IMR-90 (cell line): ENCODE results near the gene CDC42SE1. TPM values are rescaled to one million over a fixed set of nuclear protein-coding genes. Genes with fewer than 3 reads are reported as not detected.

ENCODE experiments used
- ATAC-seq: fragments of 200-7000 bp; cut with Tn5 transposase; 2 replicates; pipeline ENCODE4 v1.9.1; 2020; ENCODE audit warnings: low read depth, mild to moderate bottlenecking, moderate library complexity
- BruUV-seq: library from RNA; stranded (reverse); fragments of 400-500 nt; replicated peaks from 2 replicates; lab custom pipeline; 2021; lab: Mats Ljungman, UMichigan
- CTCF ChIA-PET: fragments of 300-600 bp; formaldehyde crosslinking; extraction: SDS; loops from one replicate; lab custom pipeline; 2021; ENCODE audit warnings: antibody characterized with exemption; lab: Yijun Ruan, JAX
- POLR2A ChIA-PET: fragments of 300-600 bp; sonication (Branson Sonifier 250); formaldehyde crosslinking; loops from one replicate; lab custom pipeline; 2022; ENCODE audit warnings: antibody characterized with exemption; ENCODE audit not compliant: unreplicated experiment; lab: Charles Lee
- DNase-seq: peaks from one replicate; pipeline ENCODE4 v3.0.0; 2013
- H2AFZ ChIP-seq: replicated peaks from 2 replicates; pipeline ENCODE3; 2013; ENCODE audit warnings: low read length, mild to moderate bottlenecking; ENCODE audit not compliant: poor library complexity
- H2AK5ac ChIP-seq: 2 replicates; pipeline ENCODE4 v1.6.1; 2013; ENCODE audit warnings: low read depth, low read length, inconsistent platforms
- H2AK9ac ChIP-seq: replicated peaks from 2 replicates; pipeline ENCODE3; 2013; ENCODE audit warnings: mild to moderate bottlenecking, low read depth, low read length, moderate library complexity; ENCODE audit not compliant: poor library complexity
- H2BK120ac ChIP-seq: 2 replicates; pipeline ENCODE4 v1.6.1; 2013; ENCODE audit warnings: low read depth, low read length, inconsistent platforms
- H2BK15ac ChIP-seq: 3 replicates; pipeline ENCODE4 v1.6.1; 2013; ENCODE audit warnings: low read depth, low read length, inconsistent platforms
- H2BK20ac ChIP-seq: 2 replicates; pipeline ENCODE4 v1.6.1; 2013; ENCODE audit warnings: low read depth, mild to moderate bottlenecking, inconsistent platforms, low read length, moderate library complexity
- H2BK5ac ChIP-seq: 2 replicates; pipeline ENCODE4 v1.6.1; 2013; ENCODE audit warnings: mild to moderate bottlenecking, low read depth, low read length, inconsistent platforms; ENCODE audit not compliant: poor library complexity, severe bottlenecking
- H3K14ac ChIP-seq: replicated peaks from 2 replicates; pipeline ENCODE4 v1.6.1; 2013; ENCODE audit warnings: low read depth, low read length, inconsistent platforms
- H3K18ac ChIP-seq: 2 replicates; pipeline ENCODE4 v1.6.1; 2013; ENCODE audit warnings: low read depth, low read length, control low read depth
- H3K23ac ChIP-seq: 2 replicates; pipeline ENCODE4 v1.6.1; 2013; ENCODE audit warnings: low read depth, low read length, inconsistent platforms
- H3K27ac ChIP-seq: 2 replicates; pipeline ENCODE4 v1.5.1; 2013; ENCODE audit warnings: mild to moderate bottlenecking, control low read depth, low read length; ENCODE audit not compliant: insufficient read depth
- H3K27me3 ChIP-seq: 2 replicates; pipeline ENCODE4 v1.6.1; 2013; ENCODE audit warnings: low read length; ENCODE audit not compliant: control insufficient read depth, insufficient read depth
- H3K36me3 ChIP-seq: 2 replicates; pipeline ENCODE4 v1.6.1; 2013; ENCODE audit warnings: low read length, mixed read lengths; ENCODE audit not compliant: control insufficient read depth, insufficient read depth
- H3K4ac ChIP-seq: 2 replicates; pipeline ENCODE4 v1.6.1; 2013; ENCODE audit warnings: low read depth, low read length, inconsistent platforms
- H3K4me1 ChIP-seq: 2 replicates; pipeline ENCODE4 v1.6.1; 2013; ENCODE audit warnings: low read length, mixed read lengths; ENCODE audit not compliant: control insufficient read depth, insufficient read depth
- H3K4me2 ChIP-seq: 2 replicates; pipeline ENCODE4 v1.6.1; 2013; ENCODE audit warnings: low read depth, mild to moderate bottlenecking, control low read depth, low read length, moderate library complexity
- H3K4me3 ChIP-seq: 2 replicates; pipeline ENCODE4 v1.5.1; 2013; ENCODE audit warnings: low read depth, mild to moderate bottlenecking, control low read depth, low read length, moderate library complexity; ENCODE audit not compliant: insufficient read depth
- H3K56ac ChIP-seq: 2 replicates; pipeline ENCODE4 v1.6.1; 2013; ENCODE audit warnings: low read length, inconsistent platforms; ENCODE audit not compliant: insufficient read depth; ENCODE audit errors: extremely low read depth
- H3K79me1 ChIP-seq, 2 experiments: 2 replicates each; pipeline ENCODE4 v1.6.1; 2013; ENCODE audit warnings: low read length in 2 of 2, inconsistent platforms in 1 of 2, low read depth in 1 of 2
- H3K9ac ChIP-seq: 2 replicates; pipeline ENCODE4 v1.6.1; 2013; ENCODE audit warnings: low read depth, low read length, control low read depth
- H3K9me1 ChIP-seq: 2 replicates; pipeline ENCODE4 v1.6.1; 2013; ENCODE audit warnings: low read length, inconsistent platforms; ENCODE audit not compliant: insufficient read depth
- H3K9me3 ChIP-seq: 2 replicates; pipeline ENCODE4 v1.6.1; 2013; ENCODE audit warnings: low read length; ENCODE audit not compliant: control insufficient read depth, insufficient read depth
- H4K20me1 ChIP-seq: 2 replicates; pipeline ENCODE4 v1.6.1; 2013; ENCODE audit warnings: low read length, inconsistent platforms; ENCODE audit not compliant: insufficient read depth
- H4K5ac ChIP-seq: 2 replicates; pipeline ENCODE4 v1.6.1; 2013; ENCODE audit warnings: mild to moderate bottlenecking, low read depth, low read length, control low read depth
- H4K8ac ChIP-seq, 2 experiments: 2 replicates each; pipeline ENCODE4 v1.6.1; 2013; ENCODE audit warnings: low read depth in 2 of 2, low read length in 2 of 2, control low read depth in 1 of 2, inconsistent platforms in 1 of 2
- H4K91ac ChIP-seq: 2 replicates; pipeline ENCODE4 v1.6.1; 2013; ENCODE audit warnings: low read depth, low read length, inconsistent platforms; ENCODE audit not compliant: insufficient read depth
- BHLHE40 ChIP-seq: fragments of 150-350 bp; IDR thresholded peaks from 2 replicates; pipeline ENCODE4 v1.6.1; 2016; ENCODE audit warnings: mild to moderate bottlenecking, low read depth, low read length
- CEBPB ChIP-seq: IDR thresholded peaks from 2 replicates; pipeline ENCODE4 v1.6.1; 2012; ENCODE audit warnings: low read depth, low read length, improper control_type of control experiment
- CHD1 ChIP-seq: IDR thresholded peaks from 2 replicates; pipeline ENCODE4 v1.6.1; 2012; ENCODE audit warnings: low read depth, low read length, improper control_type of control experiment
- FOS ChIP-seq: fragments of 150-350 bp; IDR thresholded peaks from 2 replicates; pipeline ENCODE4 v1.6.1; 2016; ENCODE audit warnings: low read depth, low read length
- MAFK ChIP-seq: IDR thresholded peaks from 2 replicates; pipeline ENCODE4 v1.6.1; 2012; ENCODE audit warnings: low read depth, low read length, improper control_type of control experiment
- MXI1 ChIP-seq: IDR thresholded peaks from 2 replicates; pipeline ENCODE4 v1.6.1; 2012; ENCODE audit warnings: low read depth, mild to moderate bottlenecking, low read length, moderate library complexity, borderline replicate concordance
- NFE2L2 ChIP-seq: fragments of 150-350 bp; IDR thresholded peaks from 2 replicates; pipeline ENCODE4 v1.6.1; 2016; ENCODE audit warnings: low read depth, mild to moderate bottlenecking, low read length
- POLR2A ChIP-seq: IDR thresholded peaks from 2 replicates; pipeline ENCODE4 v1.6.1; 2012; ENCODE audit warnings: mild to moderate bottlenecking, low read depth, low read length
- RAD21 ChIP-seq: IDR thresholded peaks from 2 replicates; pipeline ENCODE4 v1.6.1; 2012; ENCODE audit warnings: low read length, improper control_type of control experiment
- RFX5 ChIP-seq: IDR thresholded peaks from 2 replicates; pipeline ENCODE4 v1.8.0; 2012; ENCODE audit warnings: low read depth, mild to moderate bottlenecking, low read length, moderate library complexity
- SMC3 ChIP-seq: fragments of 150-350 bp; IDR thresholded peaks from 2 replicates; pipeline ENCODE4 v1.6.1; 2016; ENCODE audit warnings: low read depth, mild to moderate bottlenecking, antibody characterized with exemption, low read length, moderate library complexity
- dilution Hi-C: fragments of 300-500 bp; cut with HindIII; formaldehyde crosslinking; loops from one replicate; pipeline ENCODE4 v1.14.3; 2018; ENCODE audit warnings: low sequenced_read_pairs; ENCODE audit not compliant: unreplicated experiment
- in situ Hi-C: fragments of 300-500 bp; cut with MboI; formaldehyde crosslinking; loops from 3 replicates; pipeline ENCODE4 v1.14.3; 2019; ENCODE audit warnings: low sequenced_read_pairs, inconsistent platforms, mixed read lengths
- intact Hi-C: fragments of 100-400 bp; cut with micrococcal nuclease; formaldehyde crosslinking; loops from 2 replicates; pipeline ENCODE4 v1.10.0; 2022
- polyA plus RNA-seq, 3 experiments: library from polyadenylated mRNA; depleted of rRNA; stranded (reverse); fragments of >200 nt; gene quantifications; 2 replicates each; pipeline ENCODE4 v1.2.3, GENCODE V29; 2012; ENCODE audit warnings: low replicate concordance in 1 of 3
- total RNA-seq: library from RNA; depleted of rRNA; stranded (reverse); fragments of >200 nt; gene quantifications from 2 replicates; pipeline ENCODE4 v1.2.3, GENCODE V29; 2012
- TF ChIP-seq, protein P1 (sequence below): fragments of 150-350 bp; IDR thresholded peaks from 2 replicates; pipeline ENCODE4 v1.6.1; 2016; ENCODE audit warnings: low read depth, mild to moderate bottlenecking, low read length, moderate library complexity, borderline replicate concordance
- TF ChIP-seq, protein P2 (sequence below): fragments of 150-350 bp; IDR thresholded peaks from 2 replicates; pipeline ENCODE4 v1.6.1; 2017; ENCODE audit warnings: mild to moderate bottlenecking, antibody characterized with exemption, low read length, low read depth
- TF ChIP-seq, protein P3 (sequence below): conservative IDR thresholded peaks from 2 replicates; pipeline ENCODE4 v1.5.1; 2012; ENCODE audit warnings: mild to moderate bottlenecking, low read depth, low read length, improper control_type of control experiment

The CDC42SE1 gene
- total and polyA plus RNA-seq, 2 of the 4 experiments (the other 2 are of a cell fraction) = 47.0 to 58.5 TPM

DNA sequence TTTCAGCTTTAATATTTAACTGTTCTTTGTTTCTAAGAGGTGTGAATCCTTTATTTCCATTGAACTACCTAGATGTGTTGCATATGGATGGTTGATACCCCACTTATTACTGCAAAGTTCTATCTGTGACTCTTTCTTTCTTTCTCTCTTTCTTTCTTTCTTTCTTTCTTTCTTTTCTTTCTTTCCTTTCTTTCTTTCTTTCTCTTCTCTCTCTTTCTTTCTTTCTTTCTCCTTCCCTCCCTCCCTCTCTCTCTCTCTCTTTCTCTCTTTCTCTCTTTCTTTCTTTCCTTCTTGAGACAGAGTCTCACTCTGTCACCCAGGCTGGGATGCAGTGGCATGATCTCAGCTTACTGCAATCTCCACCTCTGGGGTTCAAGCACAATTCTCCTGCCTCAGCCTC is 45.2 kb upstream of the CDC42SE1 start:
- Histone ChIP-seq H3K4me2 (no peak overlapping the region), H4K8ac (no peak overlapping the region)
- in situ Hi-C loops = no loop called here

More for the DNA sequence above, 45.2 kb upstream of the CDC42SE1 start:
- TF ChIP-seq BHLHE40 = no peak
- no peak for TF ChIP-seq SMC3
- no peak for TF ChIP-seq MXI1
- no peak for TF ChIP-seq NFE2L2
- no peak for TF ChIP-seq CEBPB
- no peak for TF ChIP-seq POLR2A
- TF ChIP-seq MAFK = no peak
- TF ChIP-seq RAD21 = no peak
- TF ChIP-seq FOS = no peak
- TF ChIP-seq, protein P1, sequence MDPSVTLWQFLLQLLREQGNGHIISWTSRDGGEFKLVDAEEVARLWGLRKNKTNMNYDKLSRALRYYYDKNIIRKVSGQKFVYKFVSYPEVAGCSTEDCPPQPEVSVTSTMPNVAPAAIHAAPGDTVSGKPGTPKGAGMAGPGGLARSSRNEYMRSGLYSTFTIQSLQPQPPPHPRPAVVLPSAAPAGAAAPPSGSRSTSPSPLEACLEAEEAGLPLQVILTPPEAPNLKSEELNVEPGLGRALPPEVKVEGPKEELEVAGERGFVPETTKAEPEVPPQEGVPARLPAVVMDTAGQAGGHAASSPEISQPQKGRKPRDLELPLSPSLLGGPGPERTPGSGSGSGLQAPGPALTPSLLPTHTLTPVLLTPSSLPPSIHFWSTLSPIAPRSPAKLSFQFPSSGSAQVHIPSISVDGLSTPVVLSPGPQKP = no peak
- TF ChIP-seq, protein P2, sequence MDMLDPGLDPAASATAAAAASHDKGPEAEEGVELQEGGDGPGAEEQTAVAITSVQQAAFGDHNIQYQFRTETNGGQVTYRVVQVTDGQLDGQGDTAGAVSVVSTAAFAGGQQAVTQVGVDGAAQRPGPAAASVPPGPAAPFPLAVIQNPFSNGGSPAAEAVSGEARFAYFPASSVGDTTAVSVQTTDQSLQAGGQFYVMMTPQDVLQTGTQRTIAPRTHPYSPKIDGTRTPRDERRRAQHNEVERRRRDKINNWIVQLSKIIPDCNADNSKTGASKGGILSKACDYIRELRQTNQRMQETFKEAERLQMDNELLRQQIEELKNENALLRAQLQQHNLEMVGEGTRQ = no peak
- TF ChIP-seq RFX5 = no peak
- TF ChIP-seq, protein P3, sequence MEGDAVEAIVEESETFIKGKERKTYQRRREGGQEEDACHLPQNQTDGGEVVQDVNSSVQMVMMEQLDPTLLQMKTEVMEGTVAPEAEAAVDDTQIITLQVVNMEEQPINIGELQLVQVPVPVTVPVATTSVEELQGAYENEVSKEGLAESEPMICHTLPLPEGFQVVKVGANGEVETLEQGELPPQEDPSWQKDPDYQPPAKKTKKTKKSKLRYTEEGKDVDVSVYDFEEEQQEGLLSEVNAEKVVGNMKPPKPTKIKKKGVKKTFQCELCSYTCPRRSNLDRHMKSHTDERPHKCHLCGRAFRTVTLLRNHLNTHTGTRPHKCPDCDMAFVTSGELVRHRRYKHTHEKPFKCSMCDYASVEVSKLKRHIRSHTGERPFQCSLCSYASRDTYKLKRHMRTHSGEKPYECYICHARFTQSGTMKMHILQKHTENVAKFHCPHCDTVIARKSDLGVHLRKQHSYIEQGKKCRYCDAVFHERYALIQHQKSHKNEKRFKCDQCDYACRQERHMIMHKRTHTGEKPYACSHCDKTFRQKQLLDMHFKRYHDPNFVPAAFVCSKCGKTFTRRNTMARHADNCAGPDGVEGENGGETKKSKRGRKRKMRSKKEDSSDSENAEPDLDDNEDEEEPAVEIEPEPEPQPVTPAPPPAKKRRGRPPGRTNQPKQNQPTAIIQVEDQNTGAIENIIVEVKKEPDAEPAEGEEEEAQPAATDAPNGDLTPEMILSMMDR = no peak
- no peak for TF ChIP-seq CHD1
- Histone ChIP-seq H4K5ac (no peak overlapping the region), H3K9ac (no peak overlapping the region), H3K9me1 (no peaks in the 10 kb centered on the region), H3K4me1 (no peaks in the 10 kb centered on the region), H3K79me1 (no peaks in the 10 kb centered on the region), H2AK9ac (no peak overlapping the region), H3K9me3 (no peaks in the 10 kb centered on the region), H3K27me3 (no peaks in the 10 kb centered on the region), H4K91ac (no peak overlapping the region), H3K4me3 (no peak overlapping the region), H3K14ac (no peak overlapping the region), H3K23ac (no peak overlapping the region), H3K56ac (no peak overlapping the region), H2BK15ac (no peak overlapping the region), H4K20me1 (no peaks in the 10 kb centered on the region), H2BK5ac (no peak overlapping the region), H2BK20ac (no peak overlapping the region), H2AK5ac (no peak overlapping the region), H3K36me3 (0 out of 2 replicates have a peak, but pooled peaks cover 1% of the 10 kb centered on the region), H3K4ac (no peak overlapping the region), H2BK120ac (no peak overlapping the region), H3K27ac (no peak overlapping the region), H2AFZ (no peak overlapping the region), H3K18ac (no peak overlapping the region)
- no peak for DNase-seq
- POLR2A ChIA-PET = no interaction called here
- no peak for ATAC-seq
- CTCF ChIA-PET = no interaction called here
- intact Hi-C loops (loop anchor here (10.0 kb wide), 1 partner anchor 150 kb away; the partner anchor contains the start of gene PSMD4), dilution Hi-C loops (no loop called here)
- BruUV-seq = no TSS peak
